Femur (tissue), 1 donor: ENCODE data around the gene COL1A1.

Source experiments
- DNase-seq: peaks from one replicate; pipeline ENCODE4 v3.0.0-alpha.2; 2017

COL1A1 gene

DNA sequence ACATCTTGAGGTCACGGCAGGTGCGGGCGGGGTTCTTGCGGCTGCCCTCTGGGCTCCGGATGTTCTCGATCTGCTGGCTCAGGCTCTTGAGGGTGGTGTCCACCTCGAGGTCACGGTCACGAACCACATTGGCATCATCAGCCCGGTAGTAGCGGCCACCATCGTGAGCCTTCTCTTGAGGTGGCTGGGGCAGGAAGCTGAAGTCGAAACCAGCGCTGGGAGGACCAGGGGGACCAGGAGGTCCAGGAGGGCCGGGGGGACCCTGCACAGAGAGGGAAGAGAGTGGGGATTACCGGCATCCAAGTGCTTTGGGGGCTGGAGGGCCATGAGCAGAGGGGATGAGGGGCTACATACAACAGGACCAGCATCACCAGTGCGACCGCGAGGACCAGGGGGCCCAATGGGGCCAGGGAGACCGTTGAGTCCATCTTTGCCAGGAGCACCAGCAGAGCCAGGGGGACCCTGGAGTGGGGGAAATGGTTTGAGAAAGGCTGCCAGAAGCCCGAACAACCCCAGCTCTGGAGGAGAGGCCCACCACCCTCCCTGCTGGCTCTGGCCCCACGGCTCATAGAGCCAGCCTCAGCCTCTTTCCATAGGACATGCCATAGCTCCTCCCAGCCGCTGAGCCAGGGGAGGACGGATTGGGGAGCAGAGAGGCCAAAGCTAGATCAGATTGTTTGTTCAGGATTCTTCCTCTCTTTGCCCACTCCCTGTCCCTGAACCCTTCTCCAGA lies 14.6 kb downstream of the COL1A1 start:
- peak; percentile 89 for DNase-seq

DNA sequence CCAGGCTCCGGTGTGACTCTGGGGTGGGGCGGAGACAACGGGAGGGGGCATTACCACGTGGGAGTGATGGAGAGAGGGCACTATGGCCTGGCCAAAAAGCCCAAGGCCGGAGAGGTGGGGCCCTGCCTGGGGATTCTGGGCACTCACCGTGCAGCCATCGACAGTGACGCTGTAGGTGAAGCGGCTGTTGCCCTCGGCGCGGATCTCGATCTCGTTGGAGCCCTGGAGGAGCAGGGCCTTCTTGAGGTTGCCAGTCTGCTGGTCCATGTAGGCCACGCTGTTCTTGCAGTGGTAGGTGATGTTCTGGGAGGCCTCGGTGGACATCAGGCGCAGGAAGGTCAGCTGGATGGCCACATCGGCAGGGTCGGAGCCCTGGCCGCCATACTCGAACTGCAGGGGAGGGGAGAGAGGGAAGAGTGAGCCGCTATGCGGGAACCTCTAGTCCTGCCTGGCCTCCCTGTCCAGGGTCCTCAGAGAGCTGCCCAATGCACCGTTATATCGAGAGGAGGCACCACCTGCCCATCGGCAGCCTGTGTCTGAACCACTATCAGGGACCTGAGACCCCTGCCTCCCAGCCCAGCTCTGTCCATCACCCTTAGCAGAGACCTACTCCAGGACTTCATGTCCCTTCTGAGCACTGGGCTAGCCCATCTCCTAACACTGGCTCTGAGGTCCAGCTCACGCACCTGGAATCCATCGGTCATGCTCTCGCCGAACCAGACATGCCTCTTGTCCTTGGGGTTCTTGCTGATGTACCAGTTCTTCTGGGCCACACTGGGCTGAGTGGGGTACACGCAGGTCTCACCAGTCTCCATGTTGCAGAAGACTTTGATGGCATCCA lies 15.6 kb downstream of the COL1A1 start:
- peak; percentile 66 for DNase-seq

DNA sequence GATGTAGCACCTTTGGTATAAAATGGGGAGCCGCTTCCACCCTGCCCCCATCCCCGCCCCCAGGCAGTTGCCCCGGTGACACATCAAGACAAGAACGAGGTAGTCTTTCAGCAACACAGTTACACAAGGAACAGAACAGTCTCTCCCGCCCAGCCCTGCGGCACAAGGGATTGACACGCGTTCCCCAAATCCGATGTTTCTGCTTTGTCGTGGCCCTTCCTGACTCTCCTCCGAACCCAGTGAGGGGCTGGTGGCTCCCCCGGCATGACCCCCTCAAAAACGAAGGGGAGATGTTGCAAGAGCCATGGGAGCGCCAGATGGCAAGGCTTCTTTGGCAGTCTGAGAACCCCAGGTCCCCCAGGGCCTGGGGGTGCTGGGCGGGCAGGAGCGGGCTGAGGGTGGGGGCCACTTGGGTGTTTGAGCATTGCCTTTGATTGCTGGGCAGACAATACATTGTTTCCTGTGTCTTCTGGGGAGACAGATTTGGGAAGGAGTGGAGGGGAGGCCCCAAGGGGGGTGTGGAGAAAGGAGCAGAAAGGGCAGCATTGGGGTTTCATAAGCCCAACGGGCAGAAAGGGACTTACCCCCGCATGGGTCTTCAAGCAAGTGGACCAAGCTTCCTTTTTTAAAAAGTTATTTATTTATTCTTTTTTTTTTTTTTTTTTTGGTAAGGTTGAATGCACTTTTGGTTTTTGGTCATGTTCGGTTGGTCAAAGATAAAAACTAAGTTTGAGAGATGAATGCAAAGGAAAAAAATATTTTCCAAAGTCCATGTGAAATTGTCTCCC lies 16.6 kb downstream of the COL1A1 start:
- DNase-seq: peak; percentile 74

DNA sequence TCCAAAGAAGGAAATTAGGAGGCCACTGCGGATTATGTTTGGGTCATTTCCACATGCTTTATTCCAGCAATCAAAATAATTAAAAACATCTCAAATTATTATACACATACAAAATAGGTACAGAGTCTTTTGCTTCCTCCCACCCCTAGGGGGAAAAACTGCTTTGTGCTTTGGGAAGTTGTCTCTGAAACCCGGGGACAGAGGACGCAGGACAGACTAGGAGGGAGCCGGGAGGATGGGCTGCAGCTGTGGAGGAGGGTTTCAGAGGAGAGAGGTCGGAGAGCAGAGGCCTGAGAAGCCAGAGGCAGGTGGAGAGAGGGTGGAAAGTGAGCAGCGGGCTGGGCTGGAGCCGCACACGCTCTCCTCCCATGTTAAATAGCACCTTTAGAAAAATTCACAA lies 17.4 kb downstream of the COL1A1 start:
- peak; percentile 75 for DNase-seq

DNA sequence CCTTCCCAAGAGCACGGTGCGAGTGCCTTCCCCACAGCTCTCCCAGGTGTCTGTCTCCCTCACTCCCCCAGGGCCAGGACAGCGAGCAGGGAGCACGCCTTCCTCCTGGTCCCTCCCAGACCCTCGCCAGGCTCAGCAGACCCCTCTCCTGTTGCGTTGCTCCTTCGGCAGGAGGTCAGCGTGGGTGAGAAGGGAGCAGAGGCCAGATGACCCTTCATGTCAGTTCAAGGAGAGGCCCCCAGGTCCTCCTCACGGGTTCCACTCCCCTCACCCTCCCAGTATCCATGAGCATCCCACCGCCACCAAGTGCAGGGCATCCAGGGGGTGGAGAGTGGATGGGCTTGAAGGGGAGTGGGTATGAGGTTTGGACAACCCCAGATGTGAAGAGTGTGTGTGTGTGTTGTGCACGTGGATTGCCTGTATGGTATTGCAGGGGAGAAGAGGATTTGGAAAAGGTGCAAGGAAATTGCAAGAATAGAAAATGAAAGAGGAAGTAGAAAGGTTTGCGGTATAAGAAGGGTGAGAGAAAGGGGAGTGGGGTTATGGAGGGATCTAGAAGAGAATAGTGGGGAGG lies 17.9 kb downstream of the COL1A1 start:
- DNase-seq: peak; percentile 77

DNA sequence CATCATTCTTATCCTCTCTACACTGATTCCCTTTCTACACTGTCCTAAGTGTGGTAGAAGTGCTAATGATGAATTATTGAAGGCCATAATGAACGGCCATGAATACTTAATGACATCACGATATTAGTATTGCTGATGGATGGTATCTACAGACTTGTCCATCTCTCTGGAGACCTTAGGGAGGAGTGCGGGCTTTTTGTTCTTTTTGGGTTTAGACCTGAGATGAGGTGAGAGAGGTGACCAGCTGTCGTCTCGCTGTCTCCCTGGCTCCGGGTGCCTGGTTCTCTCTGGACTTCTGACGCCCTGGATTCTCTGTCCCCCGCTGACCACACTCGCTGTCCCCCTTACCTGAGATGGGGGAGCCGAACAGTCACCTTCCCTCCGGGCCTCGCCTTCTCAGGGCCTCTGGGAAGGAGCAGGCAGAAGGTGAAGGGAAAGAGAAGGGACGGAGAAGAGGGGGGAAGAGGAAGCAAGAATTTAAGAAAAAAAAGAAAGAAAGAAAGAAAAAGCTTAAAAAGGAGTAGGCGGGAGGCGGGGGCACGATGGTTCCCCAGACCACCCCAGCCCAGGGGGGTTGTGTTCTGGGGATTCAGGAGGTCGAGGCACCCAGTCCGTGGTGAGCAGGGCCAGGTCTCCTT lies 18.5 kb downstream of the COL1A1 start:
- DNase-seq: no peak

DNA sequence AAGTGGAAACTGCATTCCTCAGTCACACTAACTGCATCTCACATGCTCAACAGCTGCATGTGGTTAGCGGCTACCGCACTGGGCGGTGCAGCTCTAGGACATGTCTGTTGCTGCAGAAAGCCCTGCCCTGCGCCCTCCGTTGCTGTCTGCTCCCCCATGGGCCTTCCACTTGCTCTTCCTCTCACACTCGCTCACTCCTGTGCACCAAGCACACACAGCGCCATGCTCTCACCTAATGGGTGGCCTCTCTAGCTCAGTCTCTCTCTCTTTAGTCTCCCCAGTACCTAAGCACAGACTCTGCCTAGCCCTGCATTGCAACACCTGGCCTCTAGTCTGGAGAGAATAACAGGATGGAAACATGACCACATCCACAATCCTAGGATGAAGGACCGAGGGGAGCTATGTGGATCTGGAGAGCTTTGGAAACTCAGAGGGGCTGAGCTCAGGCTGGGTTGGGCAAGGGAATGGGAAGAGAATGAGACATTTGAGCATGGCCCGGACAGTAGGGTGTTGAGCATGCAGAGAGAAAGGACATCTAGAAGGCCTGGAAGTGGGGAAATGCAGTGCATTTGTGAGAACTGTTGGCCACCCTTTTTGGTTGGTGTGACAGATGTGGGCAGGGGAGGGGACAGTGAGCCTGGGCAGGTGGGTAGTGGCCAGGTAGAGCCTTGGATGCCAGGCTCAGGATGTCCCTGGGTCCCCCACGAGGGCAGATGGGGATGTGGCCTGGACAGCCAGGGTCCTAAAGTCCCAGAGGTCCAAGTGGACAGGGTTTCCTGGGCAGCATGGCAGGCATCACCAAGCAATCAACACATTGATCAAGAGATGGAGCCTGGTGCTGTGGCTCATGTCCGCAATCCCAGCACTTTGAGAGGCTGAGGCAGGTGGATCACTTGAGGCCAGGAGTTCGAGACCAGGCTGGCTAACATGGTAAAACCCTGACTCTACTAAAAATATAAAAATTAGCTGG lies 19.6 kb downstream of the COL1A1 start:
- DNase-seq: peak; percentile 76

DNA sequence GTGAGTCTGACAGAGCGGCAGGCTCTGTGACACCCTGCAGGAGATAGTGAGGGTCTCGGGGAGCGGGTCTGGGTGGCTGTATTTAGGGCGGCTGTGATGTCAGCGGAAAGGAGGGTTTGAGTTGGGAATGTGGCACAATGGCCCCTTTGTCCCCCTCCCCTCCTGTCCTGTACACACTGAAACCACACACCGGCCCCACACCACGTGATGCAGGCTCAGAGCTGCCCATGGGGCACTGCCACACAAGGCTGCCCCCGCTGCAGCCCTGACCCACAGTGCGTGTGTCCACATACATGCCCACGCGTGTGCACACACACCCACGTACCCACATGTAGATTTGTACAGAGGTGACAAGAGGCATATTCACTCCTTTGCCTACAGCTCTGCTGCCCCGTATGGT lies 20.3 kb downstream of the COL1A1 start:
- DNase-seq: peak; percentile 72

DNA sequence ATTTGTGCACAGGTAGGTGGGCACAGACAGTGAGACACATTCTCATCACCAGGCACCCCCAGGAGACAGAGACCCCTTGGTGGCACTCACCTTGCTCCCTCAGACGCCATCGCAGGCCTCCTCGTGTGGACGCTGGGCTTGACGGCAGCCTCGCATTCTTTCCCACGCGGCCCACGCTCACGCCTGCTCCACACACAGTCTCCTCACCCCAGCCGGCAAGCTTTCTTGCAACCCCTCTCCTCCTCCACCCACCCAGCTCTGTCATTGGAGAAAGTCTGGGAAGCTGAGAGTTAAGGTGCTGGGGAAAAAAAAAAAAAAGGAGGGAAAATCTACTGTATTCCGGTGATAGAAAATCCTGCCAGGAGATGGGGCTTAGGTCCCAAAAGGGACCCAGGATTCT lies 20.8 kb downstream of the COL1A1 start:
- DNase-seq: no peak

DNA sequence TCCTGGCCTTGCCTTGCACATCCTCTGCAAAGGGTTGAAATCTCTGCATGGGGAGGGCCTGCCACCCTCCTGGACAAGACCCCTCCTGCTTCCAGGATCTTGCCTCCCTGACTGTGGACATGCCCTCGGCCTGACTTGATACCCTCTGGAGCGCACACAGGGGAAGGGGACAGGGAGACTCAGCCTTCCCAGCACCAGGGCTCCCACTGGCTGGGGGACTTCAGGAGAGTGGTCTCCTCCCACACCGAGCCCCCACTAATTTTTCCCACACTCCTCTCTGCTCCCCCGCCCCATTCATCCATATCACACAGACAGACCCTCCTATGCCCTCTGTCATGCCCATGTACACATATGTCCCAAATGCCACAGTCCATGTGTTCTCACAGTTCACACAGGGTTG lies 21.3 kb downstream of the COL1A1 start:
- DNase-seq: no peak

DNA sequence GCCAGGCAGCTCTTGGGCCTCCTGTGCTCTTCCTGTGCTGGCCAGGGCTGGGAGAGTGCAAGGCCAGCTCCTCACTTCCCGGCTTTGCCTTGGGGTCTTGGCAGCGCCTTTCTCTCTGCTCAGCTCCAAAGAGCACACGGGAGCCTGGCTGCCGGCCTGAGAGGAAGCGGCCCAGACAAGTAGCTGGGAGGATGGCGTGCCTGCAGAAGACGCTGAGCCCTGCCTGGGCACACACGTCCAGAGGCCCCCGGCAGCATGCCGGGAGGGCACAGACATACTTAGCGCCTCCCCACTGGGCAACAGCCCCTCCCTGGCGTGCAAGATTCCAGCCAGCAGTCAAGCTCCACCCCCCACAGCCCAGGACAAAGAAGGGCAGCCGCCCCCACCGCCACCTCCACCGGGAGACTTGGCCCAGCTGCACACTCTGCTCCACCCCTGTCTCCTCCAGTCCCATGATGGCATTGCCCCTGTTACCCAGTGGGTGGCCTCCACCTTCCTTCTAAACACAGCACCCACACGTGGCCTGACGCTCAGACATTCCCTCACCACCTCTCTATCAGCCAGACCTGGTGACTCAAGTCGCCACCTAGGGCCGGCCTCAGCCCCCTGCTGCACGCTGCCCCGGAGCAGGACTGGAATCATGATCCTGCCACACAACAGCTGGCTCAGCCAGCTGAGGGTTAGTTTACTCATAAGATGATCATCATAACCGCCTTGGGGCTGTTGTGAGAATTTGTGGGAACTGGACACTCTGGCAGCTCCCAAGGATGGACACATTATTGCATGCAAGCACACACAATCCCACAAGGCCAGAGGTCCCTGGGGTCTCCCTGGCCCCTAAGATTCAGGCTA lies 23.2 kb downstream of the COL1A1 start:
- DNase-seq: peak; percentile 91

DNA sequence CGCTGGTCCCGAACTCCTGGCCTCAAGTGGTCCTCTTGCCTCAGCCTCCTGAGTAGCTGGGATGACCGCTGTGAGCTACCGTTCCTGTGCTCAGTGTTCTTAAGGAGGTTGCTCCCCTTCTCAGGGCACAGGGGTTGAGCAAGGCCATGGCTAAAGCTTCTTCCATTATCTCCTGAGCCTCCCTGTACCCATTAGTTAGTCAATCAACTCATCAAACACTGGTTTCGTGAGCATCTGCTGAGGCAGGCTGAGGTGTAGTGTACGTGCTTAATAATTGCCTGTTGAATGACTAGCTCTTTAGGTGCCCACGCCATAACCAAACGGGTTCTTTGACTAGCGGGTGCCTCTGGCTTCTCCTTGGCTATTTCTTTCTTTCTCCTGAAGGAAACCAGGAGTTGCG lies 24.0 kb downstream of the COL1A1 start:
- DNase-seq: no peak

DNA sequence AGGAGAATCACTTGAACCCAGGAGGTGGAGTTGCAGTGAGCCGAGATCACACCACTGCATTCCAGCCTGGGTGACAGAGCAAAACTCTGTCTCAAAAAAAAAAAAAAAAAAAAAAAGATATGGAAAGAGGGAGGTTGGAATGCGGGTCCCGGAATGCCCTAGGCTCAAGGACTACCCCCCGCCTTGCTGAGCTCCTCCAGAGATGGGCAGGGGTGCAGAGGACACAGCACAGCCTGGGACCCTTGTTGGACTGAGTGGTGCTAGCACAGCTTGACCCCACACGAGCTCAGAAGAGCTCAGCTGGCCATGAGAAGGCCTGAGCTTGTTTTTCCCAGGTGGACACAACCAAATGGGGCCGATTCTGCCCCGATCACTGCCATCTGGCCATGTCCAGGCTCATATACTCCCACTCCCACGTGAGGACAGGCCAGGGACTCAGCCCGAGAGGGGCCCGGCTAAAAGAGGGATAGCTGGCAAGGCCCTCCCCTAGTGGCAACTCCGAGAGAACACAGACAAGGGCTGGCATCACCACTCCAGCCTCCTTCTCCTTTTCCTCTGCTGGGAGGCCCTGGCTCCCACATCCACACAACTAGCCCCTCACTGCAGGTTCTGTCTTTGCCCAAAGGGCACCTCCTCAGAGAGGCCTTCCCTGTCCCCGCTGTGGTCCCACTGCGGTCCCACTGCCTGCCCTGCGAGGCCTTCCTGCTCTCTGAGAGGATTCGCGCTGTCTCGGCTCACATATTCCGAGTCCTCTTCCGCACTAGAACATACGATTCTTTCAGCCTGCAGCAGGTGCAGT lies 24.7 kb downstream of the COL1A1 start:
- DNase-seq: peak; percentile 38

DNA sequence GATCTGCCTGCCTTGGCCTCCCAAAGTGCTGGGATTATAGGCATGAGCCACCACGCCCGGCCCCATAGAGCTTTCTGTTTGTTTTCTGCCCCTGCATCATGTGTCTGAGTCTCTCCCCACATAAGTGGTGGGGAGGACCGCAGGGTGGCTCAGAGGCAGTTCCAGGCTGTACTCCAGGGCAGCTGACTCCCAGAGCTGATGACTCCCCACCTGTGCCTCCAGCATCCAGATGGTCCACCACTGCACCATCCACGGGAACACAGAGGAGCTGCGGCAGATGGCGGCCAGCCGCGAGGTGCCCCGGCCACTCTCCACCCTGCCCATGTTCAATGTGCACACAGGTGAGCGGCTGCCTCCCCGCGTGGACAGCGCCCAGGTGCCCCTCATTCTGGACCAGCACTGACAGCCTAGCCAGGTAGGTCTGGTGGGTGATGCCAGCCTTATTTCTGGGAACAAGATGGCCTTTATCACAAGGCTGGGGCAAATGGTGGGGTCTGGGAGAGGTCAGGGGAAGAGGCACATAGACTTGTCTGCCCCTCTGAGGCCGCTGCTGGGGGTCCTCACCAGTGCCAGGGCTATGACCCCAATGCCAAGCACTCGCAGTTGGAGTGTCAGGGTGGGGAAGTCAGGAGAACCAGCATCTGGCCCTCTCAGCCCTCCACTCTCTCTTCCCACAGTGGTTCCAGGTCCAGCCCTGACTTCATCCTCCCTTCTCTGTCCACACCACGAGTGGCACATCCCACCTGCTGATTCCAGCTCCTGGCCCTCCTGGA lies 26.2 kb downstream of the COL1A1 start:
- peak; percentile 41 for DNase-seq

DNA sequence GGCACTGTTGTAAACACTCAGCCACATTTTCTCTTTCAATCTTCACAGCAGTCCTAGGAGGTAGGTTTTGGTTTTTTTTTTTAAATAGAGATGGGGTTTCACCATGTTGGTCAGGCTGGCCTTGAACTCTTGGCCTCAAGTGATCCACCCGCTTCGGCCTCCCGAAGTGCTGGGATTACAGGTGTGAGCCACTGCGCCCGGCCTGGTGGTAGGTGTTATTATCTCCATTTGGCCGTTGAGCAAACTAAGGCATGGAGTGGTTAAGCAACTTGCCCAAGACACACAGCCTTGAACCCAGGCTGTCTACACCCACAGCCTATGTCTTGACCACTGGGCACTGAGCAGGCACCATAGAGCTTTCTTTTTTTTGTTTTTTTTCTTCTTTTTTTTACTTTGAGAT lies 27.0 kb downstream of the COL1A1 start:
- DNase-seq: no peak

DNA sequence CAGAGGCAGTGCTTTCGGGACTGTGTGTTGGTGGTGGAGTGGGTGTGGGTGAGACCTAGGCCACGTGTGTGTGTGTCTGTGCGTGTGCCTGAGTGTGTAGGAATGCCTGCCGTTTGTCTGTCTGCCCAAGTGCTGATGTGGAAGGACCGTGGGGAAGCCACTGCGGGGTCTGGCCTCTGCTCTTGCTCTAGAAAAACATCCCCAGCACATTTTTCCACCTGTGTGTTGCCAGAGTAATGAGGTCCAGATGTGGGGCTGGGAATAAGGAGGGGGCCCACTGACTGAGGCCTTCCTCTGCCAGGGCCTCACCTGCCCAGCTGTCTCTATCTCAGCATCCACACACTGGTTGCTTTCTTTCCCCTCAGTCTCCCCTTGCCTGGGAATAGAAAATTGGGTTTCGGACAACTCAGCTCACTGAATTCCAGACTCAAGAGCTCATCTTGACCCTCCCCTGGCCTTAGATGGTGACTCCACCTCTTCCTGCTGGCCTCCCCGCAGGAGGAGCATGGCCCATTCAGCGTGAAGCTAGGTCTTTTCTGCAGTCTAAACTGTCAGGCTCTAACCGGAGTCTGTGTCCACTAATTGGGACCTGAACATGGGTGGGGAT lies 28.0 kb downstream of the COL1A1 start:
- peak; percentile 91 for DNase-seq

DNA sequence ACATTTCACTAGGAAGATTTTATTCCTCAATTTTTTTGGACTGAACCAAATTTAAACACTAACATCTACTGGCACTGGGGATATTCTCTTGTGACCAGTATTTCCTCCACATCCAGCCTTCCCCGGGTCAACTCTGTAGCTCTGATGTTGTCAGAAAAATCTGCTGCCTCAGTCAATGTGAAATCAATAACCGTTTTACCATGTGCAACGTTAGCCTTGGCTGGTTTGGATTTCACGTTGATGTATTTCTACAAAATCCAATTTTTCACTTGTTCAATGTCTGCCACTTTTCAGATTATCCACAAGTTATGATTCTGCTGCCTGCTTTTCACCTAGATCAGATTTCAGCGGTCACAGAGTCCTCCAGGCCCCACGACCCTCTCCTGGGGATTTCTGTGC lies 28.5 kb downstream of the COL1A1 start:
- DNase-seq: no peak

DNA sequence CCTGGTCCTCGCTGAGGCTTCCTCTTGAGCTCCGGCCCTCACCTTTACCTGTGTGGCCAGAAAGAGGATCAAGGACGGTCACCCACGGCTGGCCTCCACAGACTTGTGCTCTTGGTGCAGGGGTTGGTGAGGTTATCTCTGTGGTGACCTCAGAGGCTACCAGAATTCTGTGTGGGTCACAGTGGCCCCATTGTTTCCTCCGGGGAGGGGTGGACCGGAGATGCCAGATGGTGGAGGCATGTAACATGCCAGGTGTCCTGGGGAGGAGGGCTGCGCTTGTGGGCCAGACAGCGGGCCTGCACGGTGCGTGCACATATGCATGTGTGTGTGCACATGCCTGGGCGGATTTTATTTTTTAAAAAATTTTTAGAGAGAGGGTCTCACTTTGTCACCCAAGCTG lies 29.3 kb downstream of the COL1A1 start:
- peak; percentile 45 for DNase-seq
